Fibroblast of villous mesenchyme (primary cell): ENCODE data around the gene SLC25A19. TPM values are rescaled to one million over a fixed set of nuclear protein-coding genes. Genes with fewer than 3 reads are reported as not detected.

ENCODE experiments used
- DNase-seq: peaks from one replicate; pipeline ENCODE4 v3.0.0-alpha.2; 2010; ENCODE audit warnings: low read depth
- H3K4me3 ChIP-seq: 2 replicates; pipeline ENCODE4 v1.5.1; 2011; ENCODE audit warnings: low read depth, mild to moderate bottlenecking, low read length
- CTCF ChIP-seq: IDR thresholded peaks from 2 replicates; pipeline ENCODE4 v1.5.1; 2012; ENCODE audit warnings: low read depth, mild to moderate bottlenecking, low read length; ENCODE audit not compliant: insufficient read depth
- total RNA-seq: library from RNA; depleted of rRNA; stranded (reverse); fragments of >200 nt; gene quantifications from 2 replicates; pipeline ENCODE4 v1.2.3, GENCODE V29; 2012

The SLC25A19 gene
- total RNA-seq, 1 donor = 7.8 TPM

DNA sequence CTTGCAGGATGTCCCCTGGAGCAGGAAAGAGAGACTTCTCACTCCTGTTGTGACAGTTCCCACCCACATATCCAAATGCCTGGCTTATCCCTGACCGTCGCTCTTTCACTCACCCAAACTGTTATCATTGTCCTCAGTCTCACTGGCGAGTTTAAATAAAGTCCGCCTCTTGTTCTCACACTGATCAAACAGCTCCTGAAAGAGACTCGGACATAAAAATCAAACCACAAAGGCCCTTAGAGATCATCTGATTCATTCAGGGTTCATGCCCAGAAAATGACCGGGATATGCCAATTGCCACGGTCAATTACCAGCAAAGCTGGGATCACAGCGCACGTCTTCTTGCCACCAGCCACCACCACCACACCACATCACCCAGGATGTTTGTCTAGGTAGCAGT, 47.7 kb downstream of the SLC25A19 start:
- TF ChIP-seq CTCF = no peak
- no peak for DNase-seq
- H3K4me3 ChIP-seq = no peak overlapping the region

- DNase-seq = peak; percentile 25
Measured at GRCh38 chr17:75241143-75241430, 48.1 kb downstream of the SLC25A19 start.

DNA sequence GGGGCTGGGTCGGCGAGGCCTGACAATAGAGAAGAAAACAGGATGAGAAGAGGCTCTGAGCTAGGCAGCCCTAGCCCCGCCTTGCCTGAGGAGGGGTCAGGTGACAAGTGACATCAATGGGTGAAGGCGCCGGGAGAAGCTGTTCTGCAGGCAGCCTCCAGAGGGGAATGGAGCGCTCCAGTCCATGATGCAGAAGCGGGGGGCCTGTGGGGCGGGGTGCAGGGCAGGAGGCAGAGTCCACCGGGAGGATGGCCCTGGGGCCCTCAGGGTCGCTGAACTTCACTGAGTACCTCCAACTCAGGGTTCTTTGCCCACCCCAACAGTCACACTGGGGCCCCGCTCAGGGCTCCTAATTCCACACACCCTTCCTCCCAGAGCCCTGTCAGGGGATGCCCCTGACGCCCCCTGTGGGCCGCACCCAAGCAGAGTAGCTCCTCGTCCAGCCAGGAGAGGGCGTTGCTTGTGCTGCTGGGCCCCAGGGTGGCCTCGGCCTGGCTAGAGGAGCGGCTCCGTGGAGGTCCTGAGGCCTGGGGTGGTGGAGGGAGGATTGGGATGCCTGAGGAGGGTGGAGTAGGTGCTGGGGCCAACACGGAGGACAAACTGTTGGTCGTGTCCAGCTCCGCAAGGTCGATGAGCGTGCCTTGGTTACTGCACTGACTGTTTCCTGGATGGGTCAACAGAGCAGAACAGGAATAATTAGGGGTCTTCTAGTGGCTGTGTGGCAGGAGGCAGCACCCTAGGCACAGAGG, 48.7 kb downstream of the SLC25A19 start:
- no peak overlapping the region for H3K4me3 ChIP-seq
- DNase-seq = peak; percentile 39
- peak; percentile 84 for TF ChIP-seq CTCF

More at GRCh38 chr17:75241143-75241430, 48.1 kb downstream of the SLC25A19 start:
- TF ChIP-seq CTCF = no peak
- H3K4me3 ChIP-seq = no peak overlapping the region

- no peak for TF ChIP-seq CTCF
- no peak for DNase-seq
- H3K4me3 ChIP-seq = no peak overlapping the region
Measured at GRCh38 chr17:75239778-75240393, 49.3 kb downstream of the SLC25A19 start.

DNA sequence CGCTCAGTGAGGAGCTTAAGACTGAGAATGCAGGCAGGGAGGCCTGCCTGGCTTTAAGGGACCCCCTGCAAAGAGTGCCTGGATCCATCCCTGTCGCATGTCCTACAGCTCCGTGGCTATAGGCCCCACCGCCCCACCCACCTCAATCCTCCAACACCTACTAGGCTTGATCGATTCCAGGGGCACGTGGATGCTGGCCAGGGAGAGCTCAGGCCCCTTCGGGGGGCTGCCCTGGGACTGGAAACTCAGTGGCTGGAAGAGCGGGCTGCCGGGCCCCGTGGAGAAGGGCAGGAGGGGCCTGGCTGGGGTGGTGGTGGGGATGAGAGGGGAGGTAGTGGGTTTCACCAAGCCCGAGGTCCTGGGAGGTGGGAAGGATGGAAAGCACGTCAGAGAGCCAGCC, 50.0 kb downstream of the SLC25A19 start:
- no peak for TF ChIP-seq CTCF
- no peak for DNase-seq
- no peak overlapping the region for H3K4me3 ChIP-seq

DNA sequence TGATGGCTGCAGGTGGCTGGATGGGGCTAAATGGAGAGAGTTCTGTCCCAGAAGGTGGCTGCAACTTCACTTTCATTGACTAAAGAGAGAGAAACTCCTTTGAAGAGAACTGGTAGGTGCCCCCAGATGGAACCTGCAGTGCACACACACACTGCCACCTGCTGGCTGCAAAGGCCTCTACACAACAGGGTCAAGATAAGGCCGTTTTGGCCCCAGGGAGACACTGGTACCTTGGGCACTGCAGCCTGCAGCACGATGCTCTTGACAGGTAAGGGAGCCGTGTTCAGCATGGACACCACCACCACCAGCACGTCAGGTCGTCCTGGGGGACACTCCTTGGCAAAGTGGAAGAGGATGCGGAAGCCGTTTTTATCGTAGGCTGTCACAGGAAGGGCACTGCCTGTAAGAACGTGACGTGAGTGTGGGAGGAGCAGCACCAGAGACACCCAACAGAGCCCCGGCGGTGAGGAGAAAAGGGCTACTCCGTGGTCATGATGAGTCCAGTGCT, 50.5 kb downstream of the SLC25A19 start:
- peak; percentile 88 for TF ChIP-seq CTCF
- peak; percentile 59 for DNase-seq
- no peak overlapping the region for H3K4me3 ChIP-seq
